ENCODE data around the gene ETFB.

Gene ETFB

GRCh38 chr19:51295382-51296126 lies 70.6 kb downstream of the ETFB start:
- DNase-seq (ENCODE audit: low read depth) = no peak
